ENCODE results near the gene TAS1R2.

Gene TAS1R2

DNA sequence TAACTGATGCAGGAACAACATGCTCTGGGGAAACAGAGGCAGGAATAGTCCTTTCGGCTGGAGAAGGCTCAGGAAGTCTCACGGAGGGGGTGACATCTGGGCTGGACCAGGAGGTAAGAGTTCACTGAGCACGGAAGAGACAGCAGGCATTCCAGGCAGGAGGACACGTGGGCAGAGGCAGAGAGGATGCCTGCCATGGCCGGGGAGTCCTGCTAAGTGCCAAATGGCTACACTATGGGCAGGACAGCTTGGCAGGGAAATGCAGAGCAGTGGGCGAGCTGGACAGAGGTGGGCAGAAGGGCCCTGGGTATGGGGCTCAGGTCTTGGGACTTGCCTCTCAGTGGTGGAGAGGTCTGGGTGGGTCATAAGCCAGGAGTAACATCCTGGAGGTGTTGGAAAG lies 25.3 kb upstream of the TAS1R2 start:
- in situ Hi-C loops (cut with MboI; ENCODE audit: low sequenced_read_pairs), result no loop called here

DNA sequence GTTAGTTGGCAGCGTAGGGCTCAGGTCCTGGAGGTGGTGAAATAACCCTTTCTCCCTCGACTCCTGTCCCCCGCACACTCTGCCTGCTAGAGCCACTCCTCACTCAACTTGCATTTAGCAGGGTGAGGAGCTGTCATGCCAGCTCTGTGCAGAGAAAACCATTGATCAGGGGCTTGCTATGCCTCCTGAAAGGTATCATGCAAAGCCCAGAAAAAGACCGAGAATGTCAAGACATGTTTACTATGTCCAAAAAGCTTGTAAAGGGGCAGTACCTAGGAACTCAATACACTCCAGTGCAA lies 24.9 kb upstream of the TAS1R2 start:
- in situ Hi-C loops (cut with MboI; ENCODE audit: low sequenced_read_pairs), result no loop called here

DNA sequence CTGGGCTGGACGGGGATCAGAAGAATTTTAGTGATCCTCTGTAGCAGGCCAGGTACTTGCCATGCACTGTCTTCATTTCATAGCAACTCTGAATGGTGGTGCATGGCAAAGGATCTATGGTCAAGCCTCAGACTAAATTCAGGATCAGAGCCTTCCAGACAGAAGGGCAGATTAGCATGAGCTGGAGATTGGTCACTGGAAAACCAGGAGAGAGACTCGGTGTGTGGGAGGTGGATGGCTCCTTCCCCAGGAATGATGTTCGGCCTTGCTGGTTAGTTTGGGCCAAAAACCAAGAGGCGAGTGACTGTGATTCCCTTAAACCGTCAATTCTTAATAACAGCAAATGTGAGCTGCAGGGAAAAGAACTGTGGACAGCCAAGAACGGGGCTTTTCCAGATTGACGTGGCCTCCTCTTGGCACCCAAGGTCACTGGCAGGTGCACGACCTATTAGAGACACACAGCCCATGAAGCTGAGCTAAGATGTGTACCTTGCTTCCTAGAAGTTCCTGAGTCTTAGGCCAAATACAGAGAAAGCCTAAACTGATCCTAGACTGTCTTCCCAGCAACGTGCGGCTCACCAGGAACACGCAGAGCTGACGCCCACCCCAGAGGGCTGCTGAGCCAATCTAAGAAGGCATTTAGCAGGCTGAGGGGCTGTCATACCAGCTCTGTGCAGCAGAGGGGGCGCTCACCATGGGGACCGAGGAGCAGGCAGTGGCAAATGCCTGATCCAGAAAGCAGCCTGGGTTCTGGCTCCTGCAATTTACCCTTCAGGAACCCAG lies 24.4 kb upstream of the TAS1R2 start:
- in situ Hi-C loops (cut with MboI; ENCODE audit: low sequenced_read_pairs), result no loop called here

GRCh38 chr1:18883079-18883478 lies 23.6 kb upstream of the TAS1R2 start:
- in situ Hi-C loops (cut with MboI; ENCODE audit: low sequenced_read_pairs), result no loop called here

- in situ Hi-C loops (cut with MboI; ENCODE audit: low sequenced_read_pairs), result no loop called here
These were observed 23.0 kb upstream of the TAS1R2 start for GRCh38 chr1:18882486-18882885.

GRCh38 chr1:18881642-18882431 lies 22.4 kb upstream of the TAS1R2 start:
- in situ Hi-C loops (cut with MboI; ENCODE audit: low sequenced_read_pairs), result no loop called here

GRCh38 chr1:18881164-18881563 lies 21.7 kb upstream of the TAS1R2 start:
- in situ Hi-C loops (cut with MboI; ENCODE audit: low sequenced_read_pairs), result no loop called here

DNA sequence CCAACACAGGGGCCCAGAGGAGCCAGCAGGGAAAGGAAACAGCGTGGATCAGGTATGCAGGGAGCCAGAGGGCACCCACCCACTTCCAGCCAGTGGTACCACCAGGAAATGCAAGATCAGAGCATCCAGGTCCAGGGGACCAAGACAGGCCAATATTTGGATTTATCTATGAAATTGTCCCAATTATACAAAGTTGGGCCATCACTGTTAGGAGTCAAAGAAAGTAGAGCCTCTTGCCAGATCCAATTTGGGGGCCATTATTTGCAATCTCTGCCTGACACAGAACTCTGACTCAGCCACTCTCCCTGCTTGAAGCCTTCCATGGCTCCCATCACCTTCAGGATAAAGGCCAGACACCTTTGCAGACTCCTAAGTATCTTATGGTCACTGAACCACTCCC lies 21.1 kb upstream of the TAS1R2 start:
- in situ Hi-C loops (cut with MboI; ENCODE audit: low sequenced_read_pairs), result no loop called here

DNA sequence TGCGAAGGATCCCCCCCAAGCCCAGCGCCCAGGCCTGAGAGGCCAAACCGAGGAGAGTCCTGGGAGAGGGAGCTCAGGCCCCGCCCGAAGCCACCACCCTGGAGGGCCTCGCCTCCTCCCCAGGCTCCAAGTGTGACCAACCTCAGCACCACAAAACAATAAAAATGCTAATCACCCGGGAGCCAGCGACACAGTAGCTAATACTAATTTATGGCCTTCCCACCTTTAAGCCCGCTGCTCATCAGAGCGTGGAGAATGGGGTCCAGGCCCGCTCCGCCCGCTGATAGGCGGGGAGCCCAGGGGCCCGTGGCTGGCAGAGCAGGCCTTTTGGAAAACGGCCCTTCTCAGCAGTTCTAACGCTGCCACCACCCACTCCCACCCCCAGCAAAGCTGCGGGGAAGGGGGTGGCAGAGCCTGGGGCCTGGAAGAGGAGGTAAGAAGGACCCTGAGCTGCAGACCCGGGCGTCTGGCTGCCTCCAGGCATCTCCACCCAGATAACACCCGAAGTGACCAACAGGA lies 20.4 kb upstream of the TAS1R2 start:
- in situ Hi-C loops (cut with MboI; ENCODE audit: low sequenced_read_pairs), result no loop called here

DNA sequence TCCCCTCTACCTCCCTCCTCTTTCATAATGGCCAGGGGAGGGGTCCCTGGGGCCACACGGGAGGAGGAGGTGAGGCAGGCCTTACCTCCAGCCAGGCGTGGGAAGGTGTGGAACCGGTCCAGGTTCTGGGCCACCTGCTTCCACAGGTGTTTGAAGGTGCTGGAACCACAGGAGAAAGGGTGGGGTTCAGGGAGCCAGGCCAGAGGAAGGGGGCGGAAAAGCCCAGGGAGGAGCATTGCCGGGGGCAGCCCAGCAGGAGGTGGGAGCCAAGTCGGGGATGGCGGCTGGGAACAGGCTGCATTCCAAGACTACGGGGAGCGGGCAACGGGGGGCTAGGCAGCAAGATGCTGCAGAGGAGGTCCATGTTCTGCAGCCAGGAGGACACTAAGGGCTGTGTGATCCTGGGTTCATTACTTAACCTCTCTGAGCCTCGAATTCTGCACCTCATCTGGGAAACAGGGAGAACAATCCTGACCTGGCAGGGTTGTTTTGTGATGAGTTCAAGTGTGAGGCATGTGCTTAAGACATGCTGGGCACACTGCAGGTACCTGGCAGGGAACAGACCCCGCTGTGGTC lies 19.8 kb upstream of the TAS1R2 start:
- in situ Hi-C loops (cut with MboI; ENCODE audit: low sequenced_read_pairs), result no loop called here

DNA sequence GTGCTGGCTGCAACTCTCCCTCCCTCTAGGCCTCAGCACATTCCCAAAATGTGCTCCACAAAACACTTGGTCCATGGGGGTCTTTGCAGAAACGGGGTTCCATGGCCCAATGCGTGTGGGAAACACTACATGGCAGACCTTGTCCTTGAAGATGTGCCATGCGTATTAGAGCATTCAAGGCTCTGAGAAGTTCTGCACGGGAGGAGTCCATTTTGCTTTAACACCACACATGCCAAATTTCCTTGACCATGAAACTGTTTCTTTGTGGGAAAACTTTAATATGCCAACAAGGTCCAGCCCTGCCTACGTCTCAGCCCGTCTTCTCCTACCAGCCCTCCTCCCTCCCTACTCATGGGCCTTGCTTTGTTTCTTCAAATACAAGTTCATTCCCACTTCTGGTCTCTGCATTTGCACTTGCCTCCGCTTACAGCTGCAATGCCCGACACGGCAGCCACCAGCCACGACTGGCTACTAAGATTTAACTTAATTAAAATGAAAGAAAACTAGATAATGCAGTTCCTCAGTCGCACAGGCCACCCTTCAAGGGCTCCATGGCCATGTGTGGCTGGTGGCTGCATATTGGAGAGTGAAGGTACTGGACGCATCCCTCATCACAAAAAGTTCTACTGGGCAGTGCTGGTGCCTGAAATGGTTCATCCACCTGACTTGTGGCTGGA lies 19.2 kb upstream of the TAS1R2 start:
- in situ Hi-C loops (cut with MboI; ENCODE audit: low sequenced_read_pairs), result no loop called here

- in situ Hi-C loops (cut with MboI; ENCODE audit: low sequenced_read_pairs), result no loop called here
These were observed 17.8 kb upstream of the TAS1R2 start for GRCh38 chr1:18877282-18877681.

DNA sequence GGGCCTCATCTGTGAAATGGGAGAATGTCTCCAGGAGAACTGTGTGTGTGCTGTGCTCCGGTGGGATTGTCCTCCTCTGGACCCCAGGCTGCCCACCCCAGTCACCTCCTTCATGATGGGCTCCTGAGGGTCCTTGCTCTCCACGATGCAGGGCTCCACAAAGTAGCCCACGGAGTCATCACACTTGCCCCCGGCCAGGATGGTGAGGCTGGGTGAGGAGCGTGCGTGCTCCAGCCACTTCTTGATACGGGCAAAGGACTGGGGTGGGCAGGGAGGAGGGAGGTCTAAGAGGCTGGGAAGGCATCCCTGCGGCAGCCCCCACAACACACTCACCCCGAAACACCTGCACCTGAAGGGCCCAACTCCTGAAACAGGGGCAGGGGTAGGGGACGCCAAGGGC lies 16.8 kb upstream of the TAS1R2 start:
- in situ Hi-C loops (cut with MboI; ENCODE audit: low sequenced_read_pairs), result no loop called here

- in situ Hi-C loops (cut with MboI; ENCODE audit: low sequenced_read_pairs), result no loop called here
These were observed 16.3 kb upstream of the TAS1R2 start for GRCh38 chr1:18875796-18876128.

DNA sequence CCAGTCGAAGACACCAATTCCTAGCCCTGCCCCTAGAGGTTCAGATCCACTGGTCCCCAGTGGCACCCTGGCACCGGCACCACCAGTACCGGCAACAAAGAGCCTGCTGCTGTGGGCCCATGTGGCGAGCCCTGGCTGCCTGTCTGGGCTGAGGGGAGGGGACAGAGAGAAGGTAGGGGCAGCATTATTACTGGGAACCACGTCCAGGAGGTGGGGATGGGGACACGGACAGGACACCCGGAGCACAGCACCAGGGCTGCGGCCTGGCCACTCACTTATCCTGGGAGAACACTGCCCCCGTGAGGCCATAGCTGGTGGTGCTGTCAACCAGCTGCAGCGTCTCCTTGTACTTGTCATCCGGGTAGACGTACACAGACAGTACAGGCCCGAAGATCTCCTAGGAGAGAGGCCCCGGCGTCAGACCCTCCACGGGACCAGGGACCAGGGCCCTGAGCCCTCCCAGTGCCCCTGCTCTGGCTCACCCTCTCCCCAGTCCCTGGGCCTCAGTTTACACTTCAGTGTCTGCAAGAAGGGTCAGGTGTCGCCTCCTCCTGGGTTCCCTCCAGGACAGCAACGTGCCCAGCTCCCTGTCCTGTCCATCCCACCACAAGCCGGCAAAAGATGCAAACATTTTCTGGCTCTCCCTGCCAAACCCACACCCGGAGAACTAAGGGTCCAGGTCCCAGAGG lies 15.8 kb upstream of the TAS1R2 start:
- in situ Hi-C loops (cut with MboI; ENCODE audit: low sequenced_read_pairs), result no loop called here

- in situ Hi-C loops (cut with MboI; ENCODE audit: low sequenced_read_pairs), result no loop called here
These were observed 15.1 kb upstream of the TAS1R2 start for GRCh38 chr1:18874600-18874999.

DNA sequence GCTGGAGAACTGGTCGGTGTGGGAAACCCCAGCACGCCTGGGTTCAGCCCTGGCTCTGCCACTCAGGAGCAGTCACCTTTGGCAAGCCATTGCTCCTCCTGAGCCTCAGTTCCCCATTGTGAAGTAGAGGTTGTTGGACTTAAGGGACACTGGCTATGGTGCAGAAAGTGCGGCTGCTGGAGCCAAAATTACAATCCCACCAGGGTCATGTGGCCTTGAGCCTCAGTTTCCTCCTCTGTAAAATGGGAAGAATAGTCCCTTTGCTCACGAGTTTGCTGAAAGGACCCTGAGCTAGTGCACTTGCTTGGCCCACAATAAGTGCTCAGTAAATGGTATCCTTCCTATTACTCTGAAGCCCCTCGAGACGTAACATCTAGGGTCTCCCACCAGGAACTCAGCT lies 14.6 kb upstream of the TAS1R2 start:
- in situ Hi-C loops (cut with MboI; ENCODE audit: low sequenced_read_pairs), result no loop called here

DNA sequence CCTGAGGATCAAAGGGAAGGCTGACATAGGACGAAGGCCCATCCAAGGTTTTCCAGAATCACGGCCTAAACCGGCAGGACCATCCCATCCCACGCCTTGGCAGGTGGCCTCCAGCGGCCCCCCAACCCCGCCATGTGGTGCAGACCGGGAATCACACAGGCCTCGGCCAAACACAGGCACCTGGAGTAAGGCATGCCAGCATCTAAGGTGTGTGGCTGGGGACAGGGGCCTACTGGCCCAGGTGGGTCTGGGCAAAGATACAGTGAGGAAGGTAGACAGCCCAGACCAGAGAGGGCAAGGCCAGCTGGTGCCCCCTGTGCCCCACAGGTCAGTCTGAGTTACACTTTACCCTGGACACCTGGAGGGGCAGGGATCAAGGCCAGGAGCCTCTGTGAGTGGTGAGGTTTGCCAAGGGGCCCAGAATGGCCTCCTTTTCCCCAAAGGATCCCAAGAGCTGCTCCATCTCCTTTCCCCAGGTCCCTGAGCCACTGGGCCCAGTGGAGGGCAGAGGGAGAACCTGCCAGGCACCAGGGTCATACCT lies 12.7 kb upstream of the TAS1R2 start:
- in situ Hi-C loops (cut with MboI; ENCODE audit: low sequenced_read_pairs), result no loop called here

GRCh38 chr1:18871401-18872070 lies 12.1 kb upstream of the TAS1R2 start:
- in situ Hi-C loops (cut with MboI; ENCODE audit: low sequenced_read_pairs), result no loop called here

DNA sequence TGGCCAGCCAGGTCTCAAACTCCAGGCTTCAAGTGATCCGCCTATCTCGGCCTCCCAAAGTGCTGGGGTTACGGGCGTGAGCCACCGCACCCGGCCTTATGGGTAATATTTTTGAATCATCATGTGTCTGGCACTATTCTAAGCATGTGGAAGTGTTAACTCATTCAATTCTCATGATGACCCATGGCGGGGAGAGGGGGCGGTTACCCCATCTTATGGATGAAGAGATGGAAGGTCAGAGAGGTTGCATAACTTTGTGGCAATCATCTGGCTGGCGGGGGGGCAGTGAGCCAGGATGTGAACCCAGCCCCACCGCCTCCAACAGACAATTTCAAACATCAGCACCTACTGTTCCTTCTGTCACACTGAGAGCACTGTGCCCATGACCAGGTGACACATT lies 11.5 kb upstream of the TAS1R2 start:
- in situ Hi-C loops (cut with MboI; ENCODE audit: low sequenced_read_pairs), result no loop called here

Data from HL-60/S4 treated with phorbol 12-myristate 13-acetate at 8.2 ng/mL for 4 days and 3 days (cell line).